Ectodermal cell (in vitro differentiated cells): Measurements from ENCODE around the gene RAB11FIP5.

ENCODE experiments used
- H3K27ac ChIP-seq: 2 replicates; pipeline ENCODE4 v1.7.0; 2013; ENCODE audit warnings: mild to moderate bottlenecking, low read depth, low read length; ENCODE audit not compliant: insufficient read depth, poor library complexity, severe bottlenecking
- H3K27me3 ChIP-seq: 2 replicates; pipeline ENCODE4 v1.7.0; 2013; ENCODE audit warnings: mild to moderate bottlenecking, low read length; ENCODE audit not compliant: insufficient read depth, control insufficient read depth, poor library complexity, severe bottlenecking
- H3K36me3 ChIP-seq: one replicate; pipeline ENCODE4 v1.7.0; 2013; ENCODE audit warnings: low read length; ENCODE audit not compliant: control insufficient read depth, insufficient read depth
- H3K4me1 ChIP-seq: one replicate; pipeline ENCODE4 v1.7.0; 2013; ENCODE audit warnings: low read length; ENCODE audit not compliant: control insufficient read depth, insufficient read depth
- H3K4me3 ChIP-seq: 2 replicates; pipeline ENCODE4 v1.7.0; 2013; ENCODE audit warnings: low read depth, low read length, control low read depth; ENCODE audit not compliant: insufficient read depth
- H3K9me3 ChIP-seq: 2 replicates; pipeline ENCODE4 v1.7.0; 2013; ENCODE audit warnings: mild to moderate bottlenecking, low read length, moderate library complexity; ENCODE audit not compliant: control insufficient read depth
- WGBS, 2 experiments: methylation state at CpG; one replicate each; pipeline ENCODE4 v1.1.7; 2013; ENCODE audit warnings: missing lambda C conversion rate in 2 of 2; 5-methylcytosine and 5-hydroxymethylcytosine counted together

Gene RAB11FIP5

GRCh38 chr2:73050121-73050545 lies 62.6 kb downstream of the RAB11FIP5 start:
- no peak overlapping the region for H3K27ac ChIP-seq
- H3K9me3 ChIP-seq: no peaks in the 10 kb centered on the region
- H3K27me3 ChIP-seq: no peaks in the 10 kb centered on the region
- H3K4me1 ChIP-seq: peaks cover 9% of the 10 kb centered on the region
- no peak overlapping the region for H3K4me3 ChIP-seq
- WGBS, 2 experiments: 71 to 72% methylated on average over 6 of the region's 6 CpGs
- no peaks in the 10 kb centered on the region for H3K36me3 ChIP-seq

- no peaks in the 10 kb centered on the region for H3K27me3 ChIP-seq
- H3K36me3 ChIP-seq: no peaks in the 10 kb centered on the region
- H3K9me3 ChIP-seq: no peaks in the 10 kb centered on the region
- peaks cover 21% of the 10 kb centered on the region for H3K4me1 ChIP-seq
- no peak overlapping the region for H3K4me3 ChIP-seq
- 70 to 76% methylated on average over 12 of the region's 12 CpGs for WGBS, 2 experiments
- no peak overlapping the region for H3K27ac ChIP-seq
Observed at GRCh38 chr2:73043929-73044832, 68.6 kb downstream of the RAB11FIP5 start.

GRCh38 chr2:73043276-73043675 lies 69.5 kb downstream of the RAB11FIP5 start:
- Histone ChIP-seq H3K36me3 (no peaks in the 10 kb centered on the region), H3K4me3 (no peak overlapping the region), H3K4me1 (peaks cover 20% of the 10 kb centered on the region), H3K27ac (no peak overlapping the region), H3K27me3 (no peaks in the 10 kb centered on the region), H3K9me3 (no peaks in the 10 kb centered on the region)
- 78 to 80% methylated on average over 3 of the region's 5 CpGs for WGBS, 2 experiments

GRCh38 chr2:73037947-73038585 lies 74.7 kb downstream of the RAB11FIP5 start:
- no peaks in the 10 kb centered on the region for H3K36me3 ChIP-seq
- 91 to 92% methylated on average over 3 to 5 of the region's 6 CpGs for WGBS, 2 experiments

GRCh38 chr2:73036766-73037165 lies 76.0 kb downstream of the RAB11FIP5 start:
- no peak overlapping the region for H3K4me3 ChIP-seq
- H3K27me3 ChIP-seq: no peaks in the 10 kb centered on the region
- 91 to 94% methylated on average over 11 of the region's 11 CpGs for WGBS, 2 experiments
- no peak overlapping the region for H3K27ac ChIP-seq
- no peaks in the 10 kb centered on the region for H3K36me3 ChIP-seq
- peaks cover 6% of the 10 kb centered on the region for H3K4me1 ChIP-seq
- no peaks in the 10 kb centered on the region for H3K9me3 ChIP-seq

More at GRCh38 chr2:73037947-73038585, 74.7 kb downstream of the RAB11FIP5 start:
- H3K9me3 ChIP-seq: no peaks in the 10 kb centered on the region
- H3K27me3 ChIP-seq: no peaks in the 10 kb centered on the region
- H3K4me3 ChIP-seq: no peak overlapping the region
- H3K4me1 ChIP-seq: peaks cover 6% of the 10 kb centered on the region
- no peak overlapping the region for H3K27ac ChIP-seq

- peaks cover 6% of the 10 kb centered on the region for H3K4me1 ChIP-seq
- H3K27me3 ChIP-seq: no peaks in the 10 kb centered on the region
- H3K4me3 ChIP-seq: no peak overlapping the region
- no peaks in the 10 kb centered on the region for H3K36me3 ChIP-seq
- H3K9me3 ChIP-seq: no peaks in the 10 kb centered on the region
- H3K27ac ChIP-seq: no peak overlapping the region
- 85 to 90% methylated on average over 6 of the region's 6 CpGs for WGBS, 2 experiments
Observed at GRCh38 chr2:73035899-73036711, 76.6 kb downstream of the RAB11FIP5 start.

GRCh38 chr2:73034661-73035375 lies 77.9 kb downstream of the RAB11FIP5 start:
- WGBS, 2 experiments: 92 to 94% methylated on average over 7 of the region's 7 CpGs
- H3K4me1 ChIP-seq: peaks cover 6% of the 10 kb centered on the region
- H3K27me3 ChIP-seq: no peaks in the 10 kb centered on the region
- H3K9me3 ChIP-seq: no peaks in the 10 kb centered on the region
- no peak overlapping the region for H3K27ac ChIP-seq
- no peaks in the 10 kb centered on the region for H3K36me3 ChIP-seq
- H3K4me3 ChIP-seq: no peak overlapping the region

- H3K4me3 ChIP-seq: no peak overlapping the region
- 92 to 93% methylated on average over 5 of the region's 5 CpGs for WGBS, 2 experiments
- no peaks in the 10 kb centered on the region for H3K9me3 ChIP-seq
- H3K36me3 ChIP-seq: no peaks in the 10 kb centered on the region
- peaks cover 6% of the 10 kb centered on the region for H3K4me1 ChIP-seq
- no peak overlapping the region for H3K27ac ChIP-seq
- no peaks in the 10 kb centered on the region for H3K27me3 ChIP-seq
Observed at GRCh38 chr2:73033766-73034381, 78.9 kb downstream of the RAB11FIP5 start.

- Histone ChIP-seq H3K4me1 (peaks cover 6% of the 10 kb centered on the region), H3K27ac (no peak overlapping the region), H3K27me3 (no peaks in the 10 kb centered on the region), H3K9me3 (no peaks in the 10 kb centered on the region), H3K36me3 (no peaks in the 10 kb centered on the region), H3K4me3 (no peak overlapping the region)
- WGBS, 2 experiments: 100% methylated on average over 1 of the region's 1 CpG; no CpG with 5 or more reads in 1 of the 2 experiments
Observed at GRCh38 chr2:73033142-73033765, 79.5 kb downstream of the RAB11FIP5 start.
